GM21360 (cell line): ENCODE measurements around the gene FAR2.
"Not testable (repeated sequence)": the region's sequence is repeated elsewhere in the genome, so short reads cannot be mapped to it uniquely, and the experiment has no call there.

ENCODE experiments used
- ATAC-seq: cut with Tn5 transposase; IDR thresholded peaks from one replicate; pipeline ENCODE4 v1.9.1; 2021; ENCODE audit warnings: mild to moderate bottlenecking, moderate library complexity; ENCODE audit not compliant: unreplicated experiment

Gene FAR2

GRCh38 chr12:29152223-29152868 lies 3.3 kb downstream of the FAR2 start:
- ATAC-seq = peak; percentile 79

GRCh38 chr12:29152981-29153630 lies 4.0 kb downstream of the FAR2 start:
- ATAC-seq = no peak

GRCh38 chr12:29155079-29155478 lies 6.0 kb downstream of the FAR2 start:
- ATAC-seq = peak; percentile 50

GRCh38 chr12:29157486-29157946 lies 8.4 kb downstream of the FAR2 start:
- no peak for ATAC-seq

- ATAC-seq = no peak
Observed at GRCh38 chr12:29158115-29158763, 9.2 kb downstream of the FAR2 start.

- ATAC-seq = no peak
Observed at GRCh38 chr12:29159661-29160060, 10.6 kb downstream of the FAR2 start.

GRCh38 chr12:29160230-29160629 lies 11.2 kb downstream of the FAR2 start:
- ATAC-seq = no peak

- no peak for ATAC-seq
Observed at GRCh38 chr12:29163146-29163545, 14.1 kb downstream of the FAR2 start.

GRCh38 chr12:29164477-29165393 lies 15.7 kb downstream of the FAR2 start:
- ATAC-seq = peak; percentile 100

- no peak for ATAC-seq
Observed at GRCh38 chr12:29167445-29167844, 18.4 kb downstream of the FAR2 start.

- no peak for ATAC-seq
Observed at GRCh38 chr12:29167988-29168387, 18.9 kb downstream of the FAR2 start.

GRCh38 chr12:29169978-29170377 lies 20.9 kb downstream of the FAR2 start:
- not testable (repeated sequence) for ATAC-seq

GRCh38 chr12:29170478-29171084 lies 21.5 kb downstream of the FAR2 start:
- ATAC-seq = not testable (repeated sequence)

GRCh38 chr12:29171421-29172258 lies 22.6 kb downstream of the FAR2 start:
- ATAC-seq = no peak

- ATAC-seq = no peak
Observed at GRCh38 chr12:29176941-29177340, 27.9 kb downstream of the FAR2 start.

GRCh38 chr12:29182247-29182646 lies 33.2 kb downstream of the FAR2 start:
- not testable (repeated sequence) for ATAC-seq

GRCh38 chr12:29187756-29188155 lies 38.7 kb downstream of the FAR2 start:
- ATAC-seq = no peak

- no peak for ATAC-seq
Observed at GRCh38 chr12:29191267-29191850, 42.3 kb downstream of the FAR2 start.

GRCh38 chr12:29198901-29199300 lies 49.8 kb downstream of the FAR2 start:
- no peak for ATAC-seq
